Iris pigment epithelial cell (primary cell): ENCODE measurements around the gene ARG1.

Experiments used
- DNase-seq: peaks from one replicate; pipeline ENCODE4 v3.0.0-alpha.2; 2011; ENCODE audit warnings: low read depth

Gene ARG1

GRCh38 chr6:131586543-131586942 is 13.5 kb downstream of the ARG1 start:
- DNase-seq: no peak

- DNase-seq: no peak
Observed at GRCh38 chr6:131587909-131588308, 14.9 kb downstream of the ARG1 start.

DNA sequence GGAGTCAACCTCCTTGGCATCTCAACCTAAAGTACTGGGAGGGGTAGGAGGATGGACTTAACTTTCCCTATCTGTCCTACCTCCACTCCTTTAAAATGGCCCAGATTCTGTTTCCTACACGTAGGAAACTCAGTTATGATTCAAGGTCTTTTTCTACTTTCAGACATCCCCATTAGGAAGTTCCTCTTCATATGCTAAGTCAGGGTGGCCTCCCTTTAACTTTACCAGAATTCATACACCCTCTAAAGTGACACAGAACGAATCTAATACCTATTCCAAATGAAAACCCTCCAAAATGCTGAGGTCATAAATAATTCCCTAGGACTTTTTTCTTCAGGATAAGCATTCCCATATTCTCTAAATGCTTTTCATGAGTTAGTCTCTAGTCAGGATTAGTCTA is 15.6 kb downstream of the ARG1 start:
- DNase-seq: no peak

DNA sequence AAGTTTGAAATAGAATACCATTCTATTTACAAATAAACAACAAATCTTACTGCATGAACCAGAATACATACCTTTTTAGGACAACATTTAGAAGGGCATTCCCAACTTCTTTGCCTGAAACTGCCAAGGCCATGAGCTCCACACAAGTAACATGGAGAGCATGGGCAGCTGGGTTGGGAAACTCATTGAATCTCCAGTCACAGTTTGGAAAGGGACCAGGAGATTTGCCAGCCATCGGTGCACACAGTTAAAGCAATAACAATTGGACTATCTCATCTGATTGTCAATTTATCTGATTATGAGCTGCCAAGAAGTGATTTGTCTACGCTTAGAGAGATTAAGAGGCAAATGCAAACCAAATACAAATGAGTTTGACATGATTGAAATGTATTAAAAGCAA is 19.9 kb downstream of the ARG1 start:
- DNase-seq: no peak

DNA sequence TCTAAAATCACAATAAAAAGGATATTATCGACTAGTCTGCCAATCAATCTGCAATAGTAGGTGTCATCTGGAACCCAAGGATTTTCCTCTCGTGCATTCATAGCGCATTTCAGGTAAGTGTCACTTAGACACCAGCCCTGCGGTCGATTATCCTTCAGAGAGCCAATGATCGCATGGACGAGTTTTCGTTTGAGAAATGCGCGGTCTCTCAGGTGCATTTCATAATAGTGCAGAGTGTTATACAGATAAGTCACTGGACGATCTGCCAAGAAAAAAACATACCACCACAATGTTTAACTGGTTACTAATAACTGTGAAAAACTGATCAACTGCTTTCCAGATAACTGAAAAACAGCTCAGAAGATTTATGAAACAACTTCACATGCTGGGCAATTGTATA is 21.0 kb downstream of the ARG1 start:
- DNase-seq: no peak

DNA sequence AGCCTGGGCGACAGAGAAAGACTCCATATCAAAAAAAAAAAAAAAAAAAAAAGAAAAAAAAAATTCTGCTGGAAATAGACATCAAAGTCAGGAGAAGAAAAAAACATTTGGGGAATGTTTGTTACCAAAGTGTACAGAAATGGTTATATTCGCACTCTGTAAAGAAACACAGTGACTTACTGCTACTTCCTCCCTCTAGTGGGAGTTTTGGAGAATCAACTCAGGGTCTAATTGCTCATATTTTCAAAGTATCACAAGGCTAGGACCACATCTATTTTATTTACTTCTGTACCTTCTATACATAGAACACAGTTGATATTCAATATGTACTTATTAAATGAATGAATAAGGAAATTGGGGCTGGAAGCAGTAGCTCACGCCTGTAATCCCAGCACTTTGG is 24.4 kb downstream of the ARG1 start:
- DNase-seq: peak; percentile 4

GRCh38 chr6:131600716-131601115 is 27.7 kb downstream of the ARG1 start:
- no peak for DNase-seq

DNA sequence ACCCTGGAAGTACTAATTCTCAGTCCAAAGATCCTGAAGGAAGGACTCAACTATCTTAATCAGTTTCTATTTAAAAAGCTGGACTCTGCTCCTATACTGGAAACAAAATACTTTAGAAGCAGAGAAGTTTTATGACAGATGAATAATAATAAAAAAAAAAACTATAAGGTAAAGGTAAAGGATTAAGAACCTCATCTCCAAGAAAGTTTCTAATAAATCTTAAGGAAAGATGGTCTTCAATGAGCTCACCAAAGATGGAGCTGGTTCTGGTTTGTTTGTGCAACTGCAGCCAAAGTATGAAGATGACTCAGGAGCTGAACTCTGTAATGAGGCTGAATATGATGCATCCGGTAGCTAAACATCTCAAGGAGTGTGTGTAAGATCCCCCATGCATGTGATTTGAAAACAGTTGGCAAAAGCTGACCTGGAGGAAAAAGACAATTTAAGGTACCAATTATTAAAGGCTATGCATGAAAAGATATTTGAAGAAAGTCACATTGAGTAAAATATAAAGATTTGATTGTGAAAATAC is 29.8 kb downstream of the ARG1 start:
- peak; percentile 97 for DNase-seq

DNA sequence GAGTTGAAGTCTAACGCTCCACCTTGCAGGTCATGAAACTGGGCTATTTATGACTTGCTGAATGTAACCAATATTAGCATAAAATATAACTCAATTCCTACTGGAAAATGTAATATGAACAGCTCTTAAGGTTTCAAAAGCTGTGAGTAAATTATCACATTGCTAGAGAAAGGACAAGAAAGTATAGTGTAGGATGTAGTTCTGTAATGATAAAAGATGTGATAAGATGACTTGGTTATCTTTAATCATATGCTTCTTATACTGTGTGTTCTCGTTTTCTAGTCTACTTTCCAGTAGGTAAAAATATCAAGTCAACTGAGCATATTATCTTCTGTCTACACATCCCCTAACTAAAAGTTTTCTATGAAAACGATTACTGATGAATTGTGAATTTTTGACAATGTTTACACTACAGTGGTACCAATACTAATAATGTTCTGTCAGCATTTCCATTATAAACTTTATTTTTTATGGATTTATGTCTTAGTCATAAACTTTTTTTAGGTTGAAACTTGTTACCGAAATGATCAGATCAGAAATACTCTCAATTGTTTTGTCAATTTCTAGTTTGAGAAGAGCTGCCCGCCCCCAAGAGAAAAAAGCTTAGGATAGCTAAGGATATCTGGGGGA is 40.4 kb downstream of the ARG1 start:
- DNase-seq: no peak

GRCh38 chr6:131615275-131615674 is 42.2 kb downstream of the ARG1 start:
- DNase-seq: no peak

DNA sequence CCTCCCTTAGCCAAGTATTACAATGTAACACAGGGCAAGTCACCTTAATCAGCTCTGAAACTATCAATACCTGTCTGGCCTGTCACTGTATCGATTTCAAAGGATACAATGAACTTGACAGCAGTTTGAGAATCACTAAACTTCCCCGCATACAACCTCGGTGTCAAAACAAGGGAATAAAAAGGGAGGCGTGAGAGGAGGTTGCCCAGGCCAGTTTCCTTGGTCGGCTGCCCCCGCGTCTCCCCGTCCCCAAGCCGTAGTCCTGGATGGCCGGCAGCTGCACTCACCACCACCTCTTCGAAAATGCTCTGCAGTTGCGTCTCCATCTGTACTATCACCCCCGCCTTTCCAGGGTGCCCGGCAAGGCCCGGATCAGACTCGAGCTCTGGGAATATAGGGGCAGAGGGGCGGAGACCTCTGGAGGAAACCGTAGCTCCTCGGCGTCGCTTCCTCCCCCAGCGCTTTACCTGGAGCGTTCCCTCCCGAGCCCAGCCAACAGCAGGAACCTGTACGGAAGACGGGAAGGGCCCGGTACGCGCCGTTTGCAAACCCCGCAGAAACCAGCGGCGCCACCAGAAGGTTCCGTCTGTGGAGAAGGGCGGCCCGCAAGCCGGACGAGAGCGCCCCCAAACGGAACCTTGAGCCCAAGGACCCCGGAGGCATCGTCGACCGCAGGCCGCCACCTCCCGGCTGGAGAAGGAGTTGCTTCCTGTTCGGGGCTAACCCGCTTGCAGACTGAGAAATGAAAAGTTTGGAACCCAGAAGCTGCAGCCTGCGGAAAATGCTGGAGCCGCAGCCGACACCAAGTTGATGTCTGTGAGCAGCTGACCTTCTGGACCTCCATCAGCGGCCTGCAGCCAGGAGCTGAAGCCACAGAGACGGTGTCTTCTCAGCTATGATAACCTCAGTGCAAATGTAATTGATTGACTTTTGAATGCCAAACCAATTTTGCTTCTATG is 55.0 kb downstream of the ARG1 start, which contains the start of gene MED23:
Gene MED23 (minus strand): TSS at position 519 of the 959 bp plus-strand sequence. CDS start 193 bp downstream, at position 326.
- peak; percentile 96 for DNase-seq

DNA sequence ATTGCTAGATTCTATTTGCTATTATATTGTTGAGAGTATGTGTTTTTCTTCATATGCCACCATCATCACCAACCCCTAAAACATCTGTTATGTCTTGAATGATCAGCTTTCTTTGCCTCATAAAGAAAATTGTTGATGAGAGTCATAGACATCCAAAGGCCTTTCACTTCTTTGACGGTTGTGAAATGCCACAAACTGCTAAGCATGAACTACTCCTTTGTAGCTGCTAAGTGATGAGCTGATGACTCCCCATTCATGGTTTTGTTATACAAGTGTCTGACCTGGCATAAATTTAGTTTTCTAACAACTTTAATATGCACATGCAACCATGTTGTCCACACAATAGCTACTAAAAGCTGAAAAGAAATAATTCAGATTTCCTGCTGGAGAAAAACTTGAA is 55.7 kb downstream of the ARG1 start:
- DNase-seq: peak; percentile 2

GRCh38 chr6:131629651-131630050 is 56.6 kb downstream of the ARG1 start:
- DNase-seq: no peak

DNA sequence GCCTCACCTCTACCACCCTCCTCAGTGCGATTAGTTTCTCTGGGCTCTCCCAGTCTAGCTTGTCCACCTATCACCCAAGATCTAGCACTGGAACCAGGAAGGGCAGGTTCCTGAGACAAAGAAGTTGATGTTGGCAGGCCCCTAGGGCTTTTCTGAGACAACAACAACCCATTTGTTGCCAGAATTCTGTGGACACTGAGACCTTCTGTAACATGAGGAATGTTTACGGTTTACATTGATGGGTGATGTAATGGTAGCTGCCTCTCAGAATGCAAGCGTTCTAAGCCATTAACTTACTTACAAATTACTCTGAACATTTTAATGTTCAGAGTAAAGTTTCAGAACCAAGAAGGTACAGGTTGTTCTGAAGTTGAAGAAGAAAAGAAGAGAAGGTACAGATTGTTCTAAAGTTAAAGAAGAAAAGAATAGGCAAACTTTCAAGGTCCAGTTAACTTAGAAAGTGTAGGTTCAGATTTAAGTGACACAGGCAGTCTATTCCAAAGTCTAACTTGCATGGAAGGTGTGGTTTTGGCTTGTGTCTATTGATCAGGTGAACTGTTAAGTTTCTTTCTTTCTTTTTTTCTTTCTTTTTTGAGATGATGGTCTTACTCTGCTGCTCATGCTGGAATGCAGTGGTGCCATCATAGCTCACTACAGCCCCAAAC is 58.7 kb downstream of the ARG1 start:
- no peak for DNase-seq
